Prostate gland (tissue), 2 donors: ENCODE results near the gene EFCC1.

ENCODE experiments used
- POLR2A ChIP-seq: fragments of 450-650 bp; IDR thresholded peaks from one replicate; pipeline ENCODE4 v1.6.1; 2016; ENCODE audit warnings: antibody characterized with exemption, mild to moderate bottlenecking
- TF ChIP-seq, protein P1 (sequence below), 4 experiments: fragments of 200-600 bp in 2 of 4; fragments of 450-650 bp in 2 of 4; sonication (generic) in 2 of 4; IDR thresholded peaks; 1 replicate in 3 of 4; 2 replicates in 1 of 4; pipeline ENCODE4 v1.5.1; 2016 to 2019; ENCODE audit warnings: antibody characterized with exemption in 4 of 4, mild to moderate bottlenecking in 2 of 4, moderate library complexity in 2 of 4

DNA sequence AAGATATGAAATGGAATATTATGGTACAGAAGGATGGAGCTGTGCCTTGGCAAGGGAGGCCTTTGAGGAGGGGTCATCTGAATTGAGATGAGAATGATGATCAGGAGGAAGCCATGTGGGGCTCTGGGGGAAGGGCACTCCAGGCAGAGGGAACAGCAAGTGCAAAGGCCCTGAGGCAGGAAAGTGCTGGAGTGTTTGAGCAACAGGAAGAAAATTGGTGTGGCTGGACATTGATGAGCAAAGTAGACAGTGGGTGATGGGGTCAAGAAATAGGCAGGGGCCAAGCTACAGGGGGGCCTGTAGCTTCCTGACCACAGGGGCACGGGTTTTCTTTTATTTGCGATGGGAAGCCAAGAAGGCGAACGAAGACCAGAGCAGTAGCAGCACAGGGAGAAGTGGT lies 56.1 kb downstream of the EFCC1 start:
- TF ChIP-seq, protein P1, sequence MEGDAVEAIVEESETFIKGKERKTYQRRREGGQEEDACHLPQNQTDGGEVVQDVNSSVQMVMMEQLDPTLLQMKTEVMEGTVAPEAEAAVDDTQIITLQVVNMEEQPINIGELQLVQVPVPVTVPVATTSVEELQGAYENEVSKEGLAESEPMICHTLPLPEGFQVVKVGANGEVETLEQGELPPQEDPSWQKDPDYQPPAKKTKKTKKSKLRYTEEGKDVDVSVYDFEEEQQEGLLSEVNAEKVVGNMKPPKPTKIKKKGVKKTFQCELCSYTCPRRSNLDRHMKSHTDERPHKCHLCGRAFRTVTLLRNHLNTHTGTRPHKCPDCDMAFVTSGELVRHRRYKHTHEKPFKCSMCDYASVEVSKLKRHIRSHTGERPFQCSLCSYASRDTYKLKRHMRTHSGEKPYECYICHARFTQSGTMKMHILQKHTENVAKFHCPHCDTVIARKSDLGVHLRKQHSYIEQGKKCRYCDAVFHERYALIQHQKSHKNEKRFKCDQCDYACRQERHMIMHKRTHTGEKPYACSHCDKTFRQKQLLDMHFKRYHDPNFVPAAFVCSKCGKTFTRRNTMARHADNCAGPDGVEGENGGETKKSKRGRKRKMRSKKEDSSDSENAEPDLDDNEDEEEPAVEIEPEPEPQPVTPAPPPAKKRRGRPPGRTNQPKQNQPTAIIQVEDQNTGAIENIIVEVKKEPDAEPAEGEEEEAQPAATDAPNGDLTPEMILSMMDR (IDR thresholded peaks at IDR 0.05) = no peak
- no peak for TF ChIP-seq POLR2A
